PC-3 (cell line): ENCODE measurements around the gene ZFP3. TPM values are rescaled to one million over a fixed set of nuclear protein-coding genes. Genes with fewer than 3 reads are reported as not detected.

ENCODE experiments used
- ATAC-seq: fragments of 200-7000 bp; cut with Tn5 transposase; 2 replicates; pipeline ENCODE4 v1.9.1; 2020; ENCODE audit warnings: mild to moderate bottlenecking, moderate library complexity
- BruUV-seq: library from RNA; stranded (reverse); fragments of 400-500 nt; replicated peaks from 2 replicates; lab custom pipeline; 2021; lab: Mats Ljungman, UMichigan
- CTCF ChIA-PET: fragments of 300-600 bp; sonication (Branson Sonifier 250); formaldehyde crosslinking; loops from one replicate; lab custom pipeline; 2022; ENCODE audit warnings: antibody characterized with exemption; lab: Charles Lee
- POLR2A ChIA-PET: fragments of 300-600 bp; sonication (Branson Sonifier 250); formaldehyde crosslinking; loops from one replicate; lab custom pipeline; 2022; ENCODE audit warnings: antibody characterized with exemption; ENCODE audit not compliant: unreplicated experiment; lab: Charles Lee
- DNase-seq: peaks from one replicate; pipeline ENCODE4 v3.0.0-alpha.2; 2015
- H2AFZ ChIP-seq: fragments of 300-600 bp; sonication (generic); 2 replicates; pipeline ENCODE4 v1.6.0; 2016; ENCODE audit warnings: antibody characterized with exemption, low read length
- H3F3A ChIP-seq: fragments of 300-600 bp; sonication (generic); one replicate; pipeline ENCODE4 v1.6.0; 2017; ENCODE audit warnings: antibody characterized with exemption, low read length, control low read depth, mild to moderate bottlenecking; ENCODE audit not compliant: unreplicated experiment
- H3K27ac ChIP-seq: fragments of 300-600 bp; sonication (generic); 2 replicates; pipeline ENCODE4 v1.5.1; 2016; ENCODE audit warnings: mild to moderate bottlenecking, low read length
- H3K27me3 ChIP-seq: fragments of 300-600 bp; sonication (generic); 2 replicates; pipeline ENCODE4 v1.6.1; 2016; ENCODE audit warnings: low read length, mixed read lengths
- H3K36me3 ChIP-seq: fragments of 300-600 bp; sonication (generic); 2 replicates; pipeline ENCODE4 v1.6.1; 2016; ENCODE audit warnings: low read depth, mixed run types, low read length, mixed read lengths
- H3K4me1 ChIP-seq: fragments of 300-600 bp; sonication (generic); 2 replicates; pipeline ENCODE4 v1.5.1; 2016; ENCODE audit warnings: low read length; ENCODE audit not compliant: insufficient read depth
- H3K4me2 ChIP-seq: fragments of 300-600 bp; sonication (generic); 2 replicates; pipeline ENCODE4 v1.6.0; 2016; ENCODE audit warnings: low read length
- H3K4me3 ChIP-seq: fragments of 300-600 bp; sonication (generic); 2 replicates; pipeline ENCODE4 v1.5.1; 2016; ENCODE audit warnings: mild to moderate bottlenecking, low read length, mixed read lengths
- H3K79me2 ChIP-seq: fragments of 300-600 bp; sonication (generic); 2 replicates; pipeline ENCODE4 v1.6.1; 2017; ENCODE audit warnings: low read length, mixed read lengths
- H3K9ac ChIP-seq: fragments of 300-600 bp; sonication (generic); 2 replicates; pipeline ENCODE4 v1.6.0; 2016; ENCODE audit warnings: mild to moderate bottlenecking, low read length
- H3K9me2 ChIP-seq: fragments of 300-600 bp; sonication (generic); replicated peaks from 2 replicates; pipeline ENCODE4 v1.6.1; 2016; ENCODE audit warnings: mixed run types, low read length, mixed read lengths
- H3K9me3 ChIP-seq: fragments of 300-600 bp; sonication (generic); 2 replicates; pipeline ENCODE4 v1.6.1; 2016; ENCODE audit warnings: low read length, mixed read lengths
- H4K20me1 ChIP-seq: fragments of 300-600 bp; sonication (generic); 2 replicates; pipeline ENCODE4 v1.6.1; 2016; ENCODE audit warnings: low read length, mixed read lengths
- CTCF ChIP-seq: fragments of 300-600 bp; sonication (generic); conservative IDR thresholded peaks from 2 replicates; pipeline ENCODE4 v1.5.1; 2017; ENCODE audit warnings: antibody characterized with exemption, low read depth, mild to moderate bottlenecking, low read length
- EZH2 ChIP-seq: fragments of 300-600 bp; sonication (generic); IDR thresholded peaks from one replicate; pipeline ENCODE4 v1.6.1; 2017; ENCODE audit warnings: antibody characterized with exemption, mild to moderate bottlenecking, low read length; ENCODE audit not compliant: unreplicated experiment
- EZH2phosphoT487 ChIP-seq: fragments of 300-600 bp; sonication (generic); IDR thresholded peaks from 2 replicates; pipeline ENCODE4 v1.6.1; 2018; ENCODE audit warnings: mild to moderate bottlenecking, antibody characterized with exemption, low read length, borderline replicate concordance
- intact Hi-C: fragments of 100-400 bp; cut with micrococcal nuclease; formaldehyde crosslinking; loops from 2 replicates; pipeline ENCODE4 v1.9.0; 2023
- total RNA-seq: library from RNA; depleted of rRNA; stranded (reverse); fragments of >200 nt; gene quantifications from 2 replicates; pipeline ENCODE4 v1.2.3, GENCODE V29; 2014

ZFP3 gene
- total RNA-seq, 1 experiment from 2014 or later = 0.84 TPM

- peaks cover 37% of the 10 kb centered on the region for H3K36me3 ChIP-seq
- H2AFZ ChIP-seq = peak overlapping the region; percentile 94; the same call in 1 of the 2 replicates
- ATAC-seq (no peak), DNase-seq (no peak)
- no peak overlapping the region for H3K27ac ChIP-seq
- TF ChIP-seq EZH2 (no peak), CTCF (no peak), EZH2phosphoT487 (no peak)
- TSS peak; percentile 57 for BruUV-seq
- no peaks in the 10 kb centered on the region; the same call in 1 of the 2 replicates for H3K4me1 ChIP-seq
- peak overlapping the region; percentile 84 for H3K4me2 ChIP-seq
- peak overlapping the region; percentile 71 for H3K4me3 ChIP-seq
- H3K79me2 ChIP-seq = peaks cover 10% of the 10 kb centered on the region; the same call in 1 of the 2 replicates
- H3F3A ChIP-seq = no peaks in the 10 kb centered on the region
- H3K9me2 ChIP-seq = no peaks in the 10 kb centered on the region
- intact Hi-C loops = no loop called here
- no peaks in the 10 kb centered on the region for H3K27me3 ChIP-seq
- ChIA-PET POLR2A (no interaction called here), CTCF (no interaction called here)
- peak overlapping the region; percentile 69 for H3K9ac ChIP-seq
- H3K9me3 ChIP-seq = no peaks in the 10 kb centered on the region
- H4K20me1 ChIP-seq = no peaks in the 10 kb centered on the region
Observed at GRCh38 chr17:5110816-5111215, 32.5 kb downstream of the ZFP3 start.

- Histone ChIP-seq H3K36me3 (peaks cover 29% of the 10 kb centered on the region), H3K27me3 (no peaks in the 10 kb centered on the region), H4K20me1 (no peaks in the 10 kb centered on the region), H2AFZ (peak within 1 kb of the TSS; percentile 94), H3F3A (no peaks in the 10 kb centered on the region), H3K9me3 (no peaks in the 10 kb centered on the region), H3K9me2 (no peaks in the 10 kb centered on the region), H3K79me2 (peaks cover 10% of the 10 kb centered on the region; the same call in 1 of the 2 replicates), H3K4me2 (peak within 1 kb of the TSS; percentile 84), H3K27ac (no peak within 1 kb of the TSS), H3K4me3 (peak within 1 kb of the TSS; percentile 71), H3K4me1 (no peaks in the 10 kb centered on the region; the same call in 1 of the 2 replicates), H3K9ac (peak within 1 kb of the TSS; percentile 69)
- intact Hi-C loops = no loop called here
- ATAC-seq (peak; percentile 93), DNase-seq (peak; percentile 91)
- POLR2A ChIA-PET = no interaction called here
- BruUV-seq = no TSS peak
- TF ChIP-seq EZH2phosphoT487 = no peak
- TF ChIP-seq EZH2 = no peak
- no peak for TF ChIP-seq CTCF
- CTCF ChIA-PET = no interaction called here
Observed at GRCh38 chr17:5111402-5112204, 33.3 kb downstream of the ZFP3 start, which contains the start of gene ZNF232. Gene ZNF232, minus strand, starts transcription at chr17:5111878. Its CDS starts 56 bp downstream, at chr17:5111822.
